Neural progenitor cell (in vitro differentiated cells): ENCODE results near the gene HPSE2. TPM values are rescaled to one million over a fixed set of nuclear protein-coding genes. Genes with fewer than 3 reads are reported as not detected.

Source experiments
- DNase-seq: peaks from one replicate; pipeline ENCODE4 v3.0.0-alpha.2; 2016; ENCODE audit warnings: low spot score
- H2AFZ ChIP-seq: fragments of 200-600 bp; sonication (generic); replicated peaks from 2 replicates; pipeline ENCODE4 v1.6.1; 2016; ENCODE audit warnings: antibody characterized with exemption
- H3F3A ChIP-seq: fragments of 200-600 bp; sonication (generic); 2 replicates; pipeline ENCODE4 v1.6.1; 2016; ENCODE audit warnings: antibody characterized with exemption, low read depth
- H3K27ac ChIP-seq: fragments of 200-600 bp; sonication (generic); 2 replicates; pipeline ENCODE4 v1.5.1; 2016; ENCODE audit warnings: mild to moderate bottlenecking
- H3K27me3 ChIP-seq: fragments of 200-600 bp; sonication (generic); 2 replicates; pipeline ENCODE4 v1.6.1; 2016; ENCODE audit warnings: mild to moderate bottlenecking, moderate library complexity
- H3K36me3 ChIP-seq: fragments of 200-600 bp; sonication (generic); 2 replicates; pipeline ENCODE4 v1.5.1; 2016
- H3K4me1 ChIP-seq: fragments of 200-600 bp; sonication (generic); 2 replicates; pipeline ENCODE4 v1.6.1; 2016; ENCODE audit warnings: mixed run types
- H3K4me2 ChIP-seq: fragments of 200-600 bp; sonication (generic); 2 replicates; pipeline ENCODE4 v1.6.1; 2016
- H3K4me3 ChIP-seq: fragments of 200-600 bp; sonication (generic); 2 replicates; pipeline ENCODE4 v1.5.1; 2016
- H3K79me2 ChIP-seq: fragments of 200-600 bp; sonication (generic); 2 replicates; pipeline ENCODE4 v1.6.1; 2016; ENCODE audit warnings: low read depth
- H3K9ac ChIP-seq: fragments of 200-600 bp; sonication (generic); 2 replicates; pipeline ENCODE4 v1.6.1; 2016
- H3K9me3 ChIP-seq: fragments of 200-600 bp; sonication (generic); 2 replicates; pipeline ENCODE4 v1.5.1; 2016; ENCODE audit warnings: low read depth
- H4K20me1 ChIP-seq: fragments of 200-600 bp; sonication (generic); 2 replicates; pipeline ENCODE4 v1.6.1; 2016; ENCODE audit warnings: low read depth
- H3K27ac Mint-ChIP-seq: 3 replicates; pipeline ENCODE4 v1.8.0; 2021; ENCODE audit warnings: mixed read lengths
- H3K27me3 Mint-ChIP-seq: 2 replicates; pipeline ENCODE4 v1.8.0; 2022; ENCODE audit warnings: low read depth, mild to moderate bottlenecking, inconsistent platforms, moderate library complexity, mixed read lengths; ENCODE audit not compliant: insufficient read depth
- H3K36me3 Mint-ChIP-seq: 3 replicates; pipeline ENCODE4 v1.8.0; 2021; ENCODE audit warnings: mixed read lengths
- H3K4me1 Mint-ChIP-seq: 3 replicates; pipeline ENCODE4 v1.8.0; 2021; ENCODE audit warnings: mixed read lengths
- H3K4me3 Mint-ChIP-seq: 3 replicates; pipeline ENCODE4 v1.8.0; 2021; ENCODE audit warnings: mild to moderate bottlenecking, moderate library complexity, mixed read lengths
- H3K9me3 Mint-ChIP-seq: 3 replicates; pipeline ENCODE4 v1.8.0; 2020; ENCODE audit warnings: mixed read lengths
- CTCF ChIP-seq: fragments of 200-600 bp; sonication (generic); IDR thresholded peaks from 2 replicates; pipeline ENCODE4 v1.5.1; 2017; ENCODE audit warnings: antibody characterized with exemption, mild to moderate bottlenecking
- EZH2 ChIP-seq: fragments of 200-600 bp; sonication (generic); IDR thresholded peaks from 2 replicates; pipeline ENCODE4 v1.6.1; 2017; ENCODE audit warnings: antibody characterized with exemption, mild to moderate bottlenecking, moderate library complexity
- EZH2phosphoT487 ChIP-seq: fragments of 200-600 bp; sonication (generic); IDR thresholded peaks from 2 replicates; pipeline ENCODE4 v1.6.1; 2017; ENCODE audit warnings: antibody characterized with exemption
- microRNA-seq: library from miRNA; unstranded; fragments of <30 nt; microRNA quantifications from one replicate; pipeline ENCODE4, GENCODE V29; 2016
- small RNA-seq: library from RNA; depleted of rRNA; stranded (forward); fragments of <200 nt; gene quantifications from one replicate; pipeline ENCODE3, GENCODE V24; 2015
- total RNA-seq: library from RNA; depleted of rRNA; stranded (reverse); fragments of >200 nt; gene quantifications from 2 replicates; pipeline ENCODE4 v1.2.3, GENCODE V29; 2015; ENCODE audit warnings: low replicate concordance

The HPSE2 gene
- total RNA-seq, 1 donor from 2014 or later, result 3.4 TPM

- no peak overlapping the region for H3K4me2 ChIP-seq
- H3K27me3 ChIP-seq, result no peaks in the 10 kb centered on the region
- H3F3A ChIP-seq, result no peaks in the 10 kb centered on the region
- no peak overlapping the region for H3K27ac ChIP-seq
- H3K9me3 ChIP-seq, result no peaks in the 10 kb centered on the region
- no peak overlapping the region for H2AFZ ChIP-seq
- no peaks in the 10 kb centered on the region for H4K20me1 ChIP-seq
- H3K4me3 ChIP-seq, result no peak overlapping the region
- no peak for TF ChIP-seq EZH2phosphoT487
- TF ChIP-seq EZH2, result no peak
- TF ChIP-seq CTCF, result no peak
- no peaks in the 10 kb centered on the region for H3K36me3 ChIP-seq
- H3K9ac ChIP-seq, result no peak overlapping the region
- no peaks in the 10 kb centered on the region for H3K79me2 ChIP-seq
- no peak overlapping the region for H3K27ac Mint-ChIP-seq
- H3K36me3 Mint-ChIP-seq, result no peaks in the 10 kb centered on the region
- no peak for DNase-seq
- H3K27me3 Mint-ChIP-seq, result peaks cover 2% of the 10 kb centered on the region
- no peak overlapping the region for H3K4me3 Mint-ChIP-seq
- no peaks in the 10 kb centered on the region for H3K9me3 Mint-ChIP-seq
- peaks cover 16% of the 10 kb centered on the region for H3K4me1 Mint-ChIP-seq
- H3K4me1 ChIP-seq, result no peaks in the 10 kb centered on the region
These were observed 826.9 kb downstream of the HPSE2 start for GRCh38 chr10:98408799-98409198.

GRCh38 chr10:98407744-98408241, 827.9 kb downstream of the HPSE2 start:
- H3K4me1 Mint-ChIP-seq, result peaks cover 16% of the 10 kb centered on the region
- Histone ChIP-seq H3K36me3 (no peaks in the 10 kb centered on the region), H3K79me2 (no peaks in the 10 kb centered on the region), H3K4me1 (no peaks in the 10 kb centered on the region), H3F3A (no peaks in the 10 kb centered on the region), H3K9ac (no peak overlapping the region), H3K9me3 (no peaks in the 10 kb centered on the region), H3K4me3 (no peak overlapping the region), H3K27ac (no peak overlapping the region), H4K20me1 (no peaks in the 10 kb centered on the region), H3K27me3 (no peaks in the 10 kb centered on the region), H2AFZ (no peak overlapping the region), H3K4me2 (no peak overlapping the region)
- H3K36me3 Mint-ChIP-seq, result no peaks in the 10 kb centered on the region
- no peak for TF ChIP-seq CTCF
- H3K4me3 Mint-ChIP-seq, result no peak overlapping the region
- H3K27me3 Mint-ChIP-seq, result peaks cover 2% of the 10 kb centered on the region
- no peaks in the 10 kb centered on the region for H3K9me3 Mint-ChIP-seq
- no peak for DNase-seq
- H3K27ac Mint-ChIP-seq, result no peak overlapping the region

Small RNAs within 50 kb of the gene (microRNA-seq; reads per million reads assigned to microRNA genes)
- gene MIR4685 (0.73 reads per million), gene MIR6507 (0.73 reads per million)

Small RNAs within 50 kb of the gene (small RNA-seq; reads per million reads assigned to genes)
- gene MIR4685, result not detected
- gene MIR6507, result not detected

Other genes starting within 250 kb of the HPSE2 start
- 0.56 and 1.1 TPM in 2 replicates for gene CNNM1, start 93.5 kb upstream of the HPSE2 start, total RNA-seq
- gene GOT1, start 194.8 kb upstream of the HPSE2 start, total RNA-seq, result 35.7 and 36.1 TPM in 2 replicates